ENCODE results near the gene ARHGAP15. TPM values are rescaled to one million over a fixed set of nuclear protein-coding genes. Genes with fewer than 3 reads are reported as not detected.

ARHGAP15 gene
- total RNA-seq, 1 experiment from 2014 or later, result not detected

GRCh38 chr2:143144813-143145455, 15.7 kb downstream of the ARHGAP15 start:
- DNase-seq (ENCODE audit: low read depth), result no peak

DNA sequence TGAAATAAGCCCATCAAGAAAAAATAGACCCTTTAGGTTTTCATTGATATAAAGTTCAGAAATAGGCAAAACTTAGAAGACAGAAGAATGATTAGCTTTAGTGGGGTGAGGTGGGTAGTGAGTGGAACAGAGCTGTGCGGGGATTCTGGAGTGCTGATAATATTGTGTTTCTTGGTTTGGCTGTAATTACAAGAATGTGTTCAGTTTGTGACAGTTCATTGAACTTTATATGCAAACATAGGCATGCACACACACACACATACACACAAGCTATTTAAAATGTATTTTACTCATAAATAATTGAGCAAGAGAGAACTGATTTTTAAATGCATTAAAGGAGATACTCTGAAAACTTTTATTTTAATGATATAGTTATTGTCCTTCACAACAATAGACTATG, 17.1 kb downstream of the ARHGAP15 start:
- DNase-seq (ENCODE audit: low read depth), result no peak

- DNase-seq (ENCODE audit: low read depth), result no peak
These were observed 17.8 kb downstream of the ARHGAP15 start for GRCh38 chr2:143146815-143147530.

DNA sequence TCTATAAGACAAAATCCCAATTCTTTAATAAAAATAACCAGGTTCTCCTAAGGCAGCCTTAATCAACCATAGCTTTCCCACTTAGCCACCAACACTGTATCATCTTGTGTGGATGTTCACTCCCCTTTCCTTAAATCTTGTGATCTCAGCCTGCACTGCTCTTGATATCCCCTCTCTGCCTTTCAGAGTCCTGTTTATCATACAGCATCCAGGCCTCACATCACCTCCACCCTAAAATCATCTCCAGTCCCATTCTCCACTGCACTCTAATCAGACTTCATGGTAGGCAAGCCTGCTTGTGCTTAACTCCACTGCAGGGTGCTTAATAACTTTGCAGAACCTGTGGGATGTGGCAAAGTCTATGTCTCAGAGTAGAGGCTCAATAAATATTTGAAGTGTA, 18.8 kb downstream of the ARHGAP15 start:
- DNase-seq (ENCODE audit: low read depth), result no peak

GRCh38 chr2:143148757-143149156, 19.5 kb downstream of the ARHGAP15 start:
- no peak for DNase-seq (ENCODE audit: low read depth)

DNA sequence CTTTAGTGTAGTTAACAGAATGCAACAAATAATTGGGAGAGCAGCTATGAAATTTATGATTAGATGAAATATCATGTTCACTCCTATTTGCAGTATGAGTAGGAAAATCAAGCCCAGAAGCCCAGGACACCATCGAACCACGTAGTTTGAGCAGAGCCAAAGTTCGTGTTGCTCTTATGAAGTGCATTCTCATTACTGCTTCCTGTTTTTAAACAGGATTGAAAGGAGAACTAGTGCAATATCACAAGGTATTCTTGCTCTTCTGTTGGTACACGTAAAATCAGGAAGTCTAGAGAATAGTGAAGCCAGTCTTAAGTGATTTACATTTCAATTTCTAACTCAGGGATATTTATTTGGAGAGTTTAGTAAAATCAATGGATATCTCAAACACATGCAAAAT, 21.1 kb downstream of the ARHGAP15 start:
- DNase-seq (ENCODE audit: low read depth), result no peak

- no peak for DNase-seq (ENCODE audit: low read depth)
These were observed 22.0 kb downstream of the ARHGAP15 start for GRCh38 chr2:143151111-143151752.

- DNase-seq (ENCODE audit: low read depth), result no peak
These were observed 23.0 kb downstream of the ARHGAP15 start for GRCh38 chr2:143152219-143152618.

- no peak for DNase-seq (ENCODE audit: low read depth)
These were observed 23.4 kb downstream of the ARHGAP15 start for GRCh38 chr2:143152637-143153036.

DNA sequence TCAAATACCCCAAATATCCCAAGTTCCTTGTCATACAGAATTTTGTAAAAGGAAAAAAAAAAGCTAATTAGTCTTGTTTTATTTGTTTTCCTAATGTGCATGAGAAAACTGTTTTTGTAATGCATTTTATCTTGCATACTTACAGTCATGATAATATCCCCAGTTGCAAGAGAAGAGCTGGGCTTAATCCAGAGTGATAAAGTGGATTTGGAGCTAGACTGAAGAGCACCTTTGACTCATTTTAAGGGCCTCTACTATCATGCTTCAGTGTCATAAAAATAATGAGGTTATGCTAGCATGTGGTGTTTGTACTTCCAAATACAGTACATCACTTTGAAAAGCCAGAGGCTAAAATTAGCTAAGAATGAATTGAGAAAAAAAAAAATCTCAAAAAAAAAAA, 26.4 kb downstream of the ARHGAP15 start:
- DNase-seq (ENCODE audit: low read depth), result no peak

- DNase-seq (ENCODE audit: low read depth), result no peak
These were observed 27.8 kb downstream of the ARHGAP15 start for GRCh38 chr2:143157001-143157400.

- no peak for DNase-seq (ENCODE audit: low read depth)
These were observed 28.2 kb downstream of the ARHGAP15 start for GRCh38 chr2:143157418-143157817.

DNA sequence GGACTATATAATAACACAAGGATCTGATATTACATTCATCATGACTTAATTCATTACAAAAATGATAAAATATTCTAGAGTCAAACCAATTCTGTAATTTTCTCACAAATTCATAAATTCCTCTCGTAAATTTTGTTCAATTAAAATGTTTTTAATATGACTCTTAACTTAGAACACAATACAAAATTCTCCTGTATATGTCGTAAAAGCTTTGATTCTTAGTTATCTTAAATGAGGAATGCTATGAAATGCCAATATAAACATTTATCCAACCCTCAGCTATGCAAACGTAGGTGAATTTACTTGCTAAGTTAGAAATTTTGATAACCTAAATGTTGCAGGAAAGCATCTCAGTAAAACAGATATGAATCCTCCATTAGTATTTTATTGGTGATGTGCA, 28.9 kb downstream of the ARHGAP15 start:
- DNase-seq (ENCODE audit: low read depth), result no peak

- DNase-seq (ENCODE audit: low read depth), result no peak
These were observed 29.6 kb downstream of the ARHGAP15 start for GRCh38 chr2:143158551-143159485.

DNA sequence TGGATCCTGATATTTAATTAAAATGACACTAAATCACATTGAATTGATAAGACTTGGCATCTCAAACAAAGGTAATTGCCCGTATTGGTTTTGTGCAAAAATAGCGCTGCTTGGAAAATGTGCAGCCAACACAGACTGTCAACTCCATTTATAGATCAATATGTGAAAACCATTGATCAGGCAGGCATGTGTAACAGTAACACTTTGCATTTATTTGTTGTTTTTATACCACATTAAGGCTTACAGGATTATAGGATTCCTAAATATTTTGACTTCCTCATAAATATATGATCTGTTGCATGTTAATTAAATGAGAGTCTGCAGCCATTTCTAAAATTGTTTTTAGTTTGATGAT, 30.2 kb downstream of the ARHGAP15 start:
- no peak for DNase-seq (ENCODE audit: low read depth)

GRCh38 chr2:143160732-143161707, 31.8 kb downstream of the ARHGAP15 start:
- DNase-seq (ENCODE audit: low read depth), result no peak

DNA sequence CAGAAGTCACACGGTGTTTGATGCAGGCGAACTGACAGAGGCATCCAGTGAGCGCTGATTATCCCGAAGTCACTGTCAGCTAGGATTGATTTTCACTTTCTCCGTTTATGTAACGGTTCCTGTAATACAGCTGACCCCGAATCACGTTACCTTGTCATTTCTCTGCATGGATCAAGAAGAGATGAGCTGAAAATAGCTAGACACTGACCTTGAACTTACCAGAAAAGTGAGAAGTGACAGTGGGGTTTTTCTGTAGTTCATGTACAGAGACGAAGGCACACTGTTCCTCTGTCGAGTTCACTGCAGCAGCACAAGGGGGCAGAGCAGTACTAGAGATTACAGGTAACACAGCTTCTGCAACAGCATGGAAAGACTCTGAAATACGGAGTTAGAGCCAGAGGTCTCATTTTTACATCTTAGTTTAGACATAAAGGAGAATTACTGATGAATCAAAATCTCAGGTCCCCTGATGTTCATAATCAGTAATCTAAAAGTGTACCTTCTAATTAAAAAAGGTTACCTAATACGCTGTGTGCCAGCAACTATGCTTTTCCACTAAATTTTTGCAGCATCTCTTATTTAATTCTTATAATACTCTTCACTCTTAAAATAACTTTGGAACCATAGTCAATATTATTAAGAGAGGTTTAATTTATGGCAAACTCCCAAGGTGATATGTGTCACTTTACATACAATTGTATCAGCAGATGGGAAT, 33.1 kb downstream of the ARHGAP15 start:
- peak; percentile 52 for DNase-seq (ENCODE audit: low read depth)

- no peak for DNase-seq (ENCODE audit: low read depth)
These were observed 33.8 kb downstream of the ARHGAP15 start for GRCh38 chr2:143162997-143163396.

GRCh38 chr2:143163499-143163898, 34.3 kb downstream of the ARHGAP15 start:
- no peak for DNase-seq (ENCODE audit: low read depth)

DNA sequence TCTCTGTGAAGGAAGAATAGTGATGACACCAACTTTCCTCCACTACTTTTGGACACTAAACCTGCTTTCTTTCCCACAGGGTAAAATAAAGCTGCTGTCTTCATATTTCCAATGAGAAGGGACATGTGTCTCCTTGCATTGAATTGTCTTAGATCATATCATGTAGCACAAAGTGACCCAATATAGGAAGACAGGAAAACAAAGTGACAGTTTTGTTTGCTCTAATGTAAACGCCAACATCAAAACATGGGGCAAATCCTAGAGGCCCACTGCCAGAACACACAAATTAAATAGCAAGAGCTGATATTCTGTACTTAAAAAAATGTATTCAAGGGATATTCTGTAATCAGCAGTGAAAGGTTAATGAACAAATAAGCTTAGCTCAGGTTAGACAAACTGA, 36.1 kb downstream of the ARHGAP15 start:
- DNase-seq (ENCODE audit: low read depth), result no peak
